Brain microvascular endothelial cell (primary cell): ENCODE measurements around the gene RBBP8.

Experiments used
- DNase-seq: peaks from one replicate; pipeline ENCODE4 v3.0.0-alpha.2; 2020
- H3K27ac ChIP-seq: fragments of 250-450 bp; sonication (Bioruptor Pico); 2 replicates; pipeline ENCODE4 v1.5.1; 2020; ENCODE audit warnings: mild to moderate bottlenecking, moderate library complexity
- H3K27me3 ChIP-seq: fragments of 250-450 bp; sonication (Bioruptor Pico); replicated peaks from 2 replicates; pipeline ENCODE4 v1.5.1; 2020; ENCODE audit warnings: mild to moderate bottlenecking
- H3K36me3 ChIP-seq: fragments of 250-450 bp; sonication (Bioruptor Pico); replicated peaks from 2 replicates; pipeline ENCODE4 v1.5.1; 2020; ENCODE audit warnings: mild to moderate bottlenecking
- H3K4me3 ChIP-seq: 2 replicates; pipeline ENCODE4 v1.5.1; 2011; ENCODE audit warnings: low read depth, mild to moderate bottlenecking, control low read depth, low read length, moderate library complexity
- in situ Hi-C: cut with HindIII; loops from 2 replicates; pipeline ENCODE4 v1.10.0; 2017; ENCODE audit warnings: low sequenced_read_pairs, low pct_ligation_motif_present
- TF ChIP-seq, protein P1 (sequence below): IDR thresholded peaks from 2 replicates; pipeline ENCODE4 v1.5.1; 2011; ENCODE audit warnings: low read depth, mild to moderate bottlenecking, moderate library complexity, low read length, control low read depth, inconsistent platforms; ENCODE audit errors: missing control alignments

Gene RBBP8

DNA sequence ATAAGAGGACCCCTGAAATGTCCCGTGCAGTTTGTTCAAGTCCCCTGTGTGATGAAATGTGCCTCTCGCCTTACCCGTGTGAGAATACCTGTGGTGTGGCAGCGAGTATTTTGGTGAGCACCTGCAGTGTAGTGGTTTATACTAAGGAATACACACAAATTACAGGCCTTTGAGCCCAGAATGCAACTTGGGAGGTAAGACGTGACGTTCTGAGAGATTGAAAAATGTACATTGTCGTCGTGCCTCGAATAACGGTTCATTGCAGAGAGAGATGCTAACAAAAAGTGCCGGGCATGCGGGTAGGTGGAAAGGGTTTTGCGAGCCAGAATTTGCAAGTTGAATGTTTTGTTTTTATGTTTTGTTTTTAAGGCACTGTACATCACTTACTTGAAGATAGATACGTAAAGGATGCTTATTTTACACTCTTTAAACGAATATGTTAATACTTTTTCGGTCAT, 867 bp downstream of the RBBP8 start:
- TF ChIP-seq, protein P1, sequence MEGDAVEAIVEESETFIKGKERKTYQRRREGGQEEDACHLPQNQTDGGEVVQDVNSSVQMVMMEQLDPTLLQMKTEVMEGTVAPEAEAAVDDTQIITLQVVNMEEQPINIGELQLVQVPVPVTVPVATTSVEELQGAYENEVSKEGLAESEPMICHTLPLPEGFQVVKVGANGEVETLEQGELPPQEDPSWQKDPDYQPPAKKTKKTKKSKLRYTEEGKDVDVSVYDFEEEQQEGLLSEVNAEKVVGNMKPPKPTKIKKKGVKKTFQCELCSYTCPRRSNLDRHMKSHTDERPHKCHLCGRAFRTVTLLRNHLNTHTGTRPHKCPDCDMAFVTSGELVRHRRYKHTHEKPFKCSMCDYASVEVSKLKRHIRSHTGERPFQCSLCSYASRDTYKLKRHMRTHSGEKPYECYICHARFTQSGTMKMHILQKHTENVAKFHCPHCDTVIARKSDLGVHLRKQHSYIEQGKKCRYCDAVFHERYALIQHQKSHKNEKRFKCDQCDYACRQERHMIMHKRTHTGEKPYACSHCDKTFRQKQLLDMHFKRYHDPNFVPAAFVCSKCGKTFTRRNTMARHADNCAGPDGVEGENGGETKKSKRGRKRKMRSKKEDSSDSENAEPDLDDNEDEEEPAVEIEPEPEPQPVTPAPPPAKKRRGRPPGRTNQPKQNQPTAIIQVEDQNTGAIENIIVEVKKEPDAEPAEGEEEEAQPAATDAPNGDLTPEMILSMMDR, result no peak
- H3K27me3 ChIP-seq, result no peaks in the 10 kb centered on the region
- peak overlapping the region; percentile 86 for H3K4me3 ChIP-seq
- H3K36me3 ChIP-seq, result no peaks in the 10 kb centered on the region
- no peak overlapping the region for H3K27ac ChIP-seq
- in situ Hi-C loops, result no loop called here
- DNase-seq, result peak; percentile 2

DNA sequence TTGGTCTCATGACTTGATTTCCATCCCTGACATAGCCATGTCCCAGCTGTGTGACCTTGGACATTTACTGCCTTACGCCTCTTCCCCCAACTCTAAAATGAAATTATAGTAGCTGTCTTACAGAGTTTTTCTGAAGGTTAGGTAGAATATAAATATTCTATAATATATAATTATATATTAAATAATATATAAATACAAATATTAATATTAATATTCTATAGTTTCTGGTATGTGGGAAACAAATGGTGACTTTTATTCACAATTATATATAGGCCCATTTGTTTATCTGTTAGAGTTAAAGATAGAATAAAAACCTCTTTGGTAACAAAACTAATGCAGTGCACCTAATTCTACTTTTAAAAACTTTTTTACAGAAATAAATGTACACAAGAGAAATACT, 1.7 kb downstream of the RBBP8 start:
- peak overlapping the region; percentile 20 for H3K4me3 ChIP-seq
- TF ChIP-seq, protein P1, result no peak
- in situ Hi-C loops, result no loop called here

DNA sequence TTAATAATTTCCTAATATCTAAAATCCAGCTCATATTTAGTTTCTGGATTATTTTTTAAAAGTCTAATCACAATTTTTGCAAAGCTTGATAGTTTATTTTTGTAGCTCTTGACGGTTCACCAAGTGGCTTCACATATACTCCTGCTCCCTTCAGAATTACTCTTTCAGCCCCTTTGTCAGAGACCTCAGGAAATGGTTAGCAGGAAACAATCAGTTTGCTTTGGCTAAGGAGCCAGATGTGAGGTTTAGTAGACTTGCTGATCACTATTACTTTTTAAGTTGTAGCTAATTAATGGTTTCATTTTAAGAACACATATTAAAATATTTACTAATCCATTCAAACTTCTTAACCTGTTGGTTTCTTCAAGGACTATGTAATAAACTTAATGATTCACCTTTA, 2.3 kb downstream of the RBBP8 start:
- H3K36me3 ChIP-seq, result no peaks in the 10 kb centered on the region
- TF ChIP-seq, protein P1, result no peak
- no peaks in the 10 kb centered on the region for H3K27me3 ChIP-seq
- in situ Hi-C loops, result no loop called here
- H3K27ac ChIP-seq, result no peak overlapping the region
- no peak overlapping the region for H3K4me3 ChIP-seq
- DNase-seq, result no peak

More for the DNA sequence above, 1.7 kb downstream of the RBBP8 start:
- no peaks in the 10 kb centered on the region for H3K27me3 ChIP-seq
- H3K27ac ChIP-seq, result no peak overlapping the region
- DNase-seq, result no peak
- no peaks in the 10 kb centered on the region for H3K36me3 ChIP-seq

DNA sequence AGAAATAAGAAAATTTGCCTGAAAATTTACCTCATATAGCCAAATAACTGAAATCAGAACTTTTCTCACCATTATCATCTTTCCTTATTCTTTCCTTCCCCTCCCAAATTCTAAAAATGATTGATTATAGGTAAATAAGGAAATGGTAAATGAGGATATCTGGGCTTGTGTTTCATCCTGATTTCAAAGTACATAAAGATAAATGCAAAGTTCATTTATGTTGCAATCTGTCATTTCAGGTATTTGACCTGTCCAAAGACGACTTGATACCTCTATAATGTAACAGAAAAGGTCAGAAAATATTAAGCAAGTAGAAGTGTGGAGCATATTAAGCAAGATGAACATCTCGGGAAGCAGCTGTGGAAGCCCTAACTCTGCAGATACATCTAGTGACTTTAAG, 3.4 kb downstream of the RBBP8 start:
- Histone ChIP-seq H3K27me3 (no peaks in the 10 kb centered on the region), H3K36me3 (no peaks in the 10 kb centered on the region), H3K4me3 (no peak overlapping the region), H3K27ac (no peak overlapping the region)
- DNase-seq, result no peak
- in situ Hi-C loops, result no loop called here
- TF ChIP-seq, protein P1, result no peak

DNA sequence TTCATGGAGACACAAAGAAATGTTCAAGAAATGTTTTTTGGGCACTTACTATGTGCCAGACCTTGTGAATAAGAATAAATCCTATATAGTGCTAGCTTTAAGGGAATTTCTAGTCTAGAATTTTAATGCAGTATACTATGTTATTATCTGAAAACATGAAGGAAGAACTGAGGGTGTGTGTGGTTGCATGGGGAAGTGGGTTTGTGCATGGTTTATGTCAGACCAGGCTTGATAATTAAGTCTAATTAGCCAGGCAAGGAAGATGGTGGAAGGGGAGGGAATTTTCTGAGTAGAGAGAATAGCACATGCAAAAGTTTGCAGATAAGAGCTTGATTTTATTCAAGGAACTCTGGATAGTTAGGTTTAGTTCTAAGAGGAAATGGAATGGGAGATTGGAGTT, 6.5 kb downstream of the RBBP8 start:
- Histone ChIP-seq H3K27me3 (no peaks in the 10 kb centered on the region), H3K36me3 (no peaks in the 10 kb centered on the region), H3K27ac (no peak overlapping the region), H3K4me3 (no peak overlapping the region)
- in situ Hi-C loops, result no loop called here
- TF ChIP-seq, protein P1, result no peak
- DNase-seq, result no peak

DNA sequence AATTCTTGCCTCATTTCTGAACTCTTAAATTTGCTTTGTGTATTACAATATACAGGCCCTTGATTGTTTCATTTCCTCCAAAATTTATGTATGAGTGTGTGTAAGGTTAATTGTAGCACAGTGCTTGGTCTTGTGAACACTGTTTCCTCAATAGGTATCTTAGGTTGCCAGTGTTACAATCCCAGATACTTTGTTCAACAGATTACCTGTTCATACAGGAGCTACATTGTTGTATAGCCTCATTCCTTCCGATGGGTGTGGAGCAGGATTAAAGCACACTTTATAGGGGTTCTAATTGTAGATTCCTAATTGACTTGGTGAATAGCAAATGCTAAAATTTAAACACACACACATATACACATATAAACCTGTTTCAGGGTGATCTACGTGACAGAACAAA, 10.7 kb downstream of the RBBP8 start:
- H3K27ac ChIP-seq, result no peak overlapping the region
- no peak overlapping the region for H3K4me3 ChIP-seq
- no peaks in the 10 kb centered on the region for H3K36me3 ChIP-seq
- no peak for DNase-seq
- H3K27me3 ChIP-seq, result no peaks in the 10 kb centered on the region
- in situ Hi-C loops, result no loop called here
- TF ChIP-seq, protein P1, result no peak
